CD4-positive, alpha-beta T cell (primary cell): Measurements from ENCODE around the gene ISOC2. TPM values are rescaled to one million over a fixed set of nuclear protein-coding genes. Genes with fewer than 3 reads are reported as not detected.

Experiments used
- ATAC-seq: fragments of 200-7000 bp; cut with Tn5 transposase; one replicate; pipeline ENCODE4 v1.10.0; 2022; ENCODE audit warnings: mild to moderate bottlenecking; ENCODE audit not compliant: poor library complexity
- CTCF ChIA-PET: fragments of 350-600 bp; sonication (Branson Sonifier 250); formaldehyde crosslinking; loops from one replicate; lab custom pipeline; 2021; ENCODE audit warnings: antibody characterized with exemption, inconsistent platforms; lab: Charles Lee
- POLR2A ChIA-PET: fragments of 350-600 bp; sonication (Branson Sonifier 250); formaldehyde crosslinking; loops from one replicate; lab custom pipeline; 2021; ENCODE audit warnings: antibody characterized with exemption, inconsistent platforms; lab: Charles Lee
- DNase-seq, 14 experiments: peaks; one replicate each; pipeline ENCODE4 v3.0.0-alpha.2; 2013 to 2020; ENCODE audit warnings: mixed read lengths in 2 of 14
- H3K27ac ChIP-seq, 2 donors: one replicate each; pipeline versions ENCODE4 v1.5.1 to v1.7.0; 2013; ENCODE audit warnings: low read length in 2 of 2, low read depth in 1 of 2, mild to moderate bottlenecking in 1 of 2
- H3K27me3 ChIP-seq, 2 experiments: 1 replicate in 1 of 2; 2 replicates in 1 of 2; pipeline versions ENCODE4 v1.6.1 to v1.7.0; 2013; ENCODE audit warnings: low read length in 2 of 2, control low read depth in 1 of 2, mild to moderate bottlenecking in 1 of 2, moderate library complexity in 1 of 2; ENCODE audit not compliant: insufficient read depth in 2 of 2, control insufficient read depth in 1 of 2
- H3K36me3 ChIP-seq: one replicate; pipeline ENCODE4 v1.6.1; 2013; ENCODE audit warnings: low read length, control low read depth; ENCODE audit not compliant: insufficient read depth
- H3K4me1 ChIP-seq: one replicate; pipeline ENCODE4 v1.6.1; 2013; ENCODE audit warnings: low read length, control low read depth; ENCODE audit not compliant: insufficient read depth
- H3K4me3 ChIP-seq: one replicate; pipeline ENCODE4 v1.5.1; 2013; ENCODE audit warnings: mild to moderate bottlenecking, low read length, moderate library complexity
- H3K9me3 ChIP-seq, 2 experiments: 1 replicate in 1 of 2; 2 replicates in 1 of 2; pipeline versions ENCODE4 v1.6.1 to v1.7.0; 2013; ENCODE audit warnings: low read length in 2 of 2, mild to moderate bottlenecking in 2 of 2, control low read depth in 1 of 2, moderate library complexity in 1 of 2; ENCODE audit not compliant: control insufficient read depth in 1 of 2, insufficient read depth in 1 of 2
- H3K27ac Mint-ChIP-seq: one replicate; pipeline ENCODE4 v1.8.0; 2020; ENCODE audit warnings: mixed read lengths
- H3K27me3 Mint-ChIP-seq: one replicate; pipeline ENCODE4 v1.8.0; 2021; ENCODE audit warnings: mixed read lengths
- H3K36me3 Mint-ChIP-seq: one replicate; pipeline ENCODE4 v1.8.0; 2021; ENCODE audit warnings: low read depth, mixed read lengths
- H3K4me1 Mint-ChIP-seq: one replicate; pipeline ENCODE4 v1.8.0; 2021; ENCODE audit warnings: low read depth, mixed read lengths
- H3K4me3 Mint-ChIP-seq: one replicate; pipeline ENCODE4 v1.8.0; 2020; ENCODE audit warnings: mild to moderate bottlenecking, mixed read lengths
- H3K9me3 Mint-ChIP-seq: one replicate; pipeline ENCODE4 v1.8.0; 2020; ENCODE audit warnings: mixed read lengths
- CTCF ChIP-seq: fragments of 200-600 bp; IDR thresholded peaks from one replicate; pipeline ENCODE4 v1.8.0; 2022; ENCODE audit warnings: antibody characterized with exemption, mild to moderate bottlenecking
- intact Hi-C, 2 experiments: fragments of 100-400 bp; cut with DNase I in 1 of 2; cut with micrococcal nuclease in 1 of 2; formaldehyde crosslinking; loops; one replicate each; pipeline versions ENCODE4 v1.15.1 to v1.9.0; 2023 to 2025; cut with DNase I, micrococcal nuclease
- total RNA-seq, 174 experiments: library from RNA in 2 of 174; stranded (reverse) in 2 of 174; gene quantifications; one replicate each; pipeline ENCODE4 v1.2.3 and lab custom pipeline; 2021 to 2026

The ISOC2 gene
- total RNA-seq, 2 experiments from 2014 or later, result 1.5 to 2.2 TPM

- no peaks in the 10 kb centered on the region for H3K9me3 Mint-ChIP-seq
- ChIA-PET POLR2A (no interaction called here), CTCF (interaction anchor here (1.5 kb wide), 1 partner anchor 25 kb away, joined by 6 read pairs; no protein-coding TSS in a partner anchor)
- peak overlapping the region; percentile 13 for H3K27ac Mint-ChIP-seq
- no peaks in the 10 kb centered on the region for H3K27me3 Mint-ChIP-seq
- H3K27ac ChIP-seq, result no peak overlapping the region
- H3K36me3 Mint-ChIP-seq, result peaks cover 12% of the 10 kb centered on the region
- peak overlapping the region; percentile 82 for H3K4me3 Mint-ChIP-seq
- TF ChIP-seq CTCF, result no peak
- peaks cover 36% of the 10 kb centered on the region for H3K4me1 ChIP-seq
- no peak for DNase-seq
- ATAC-seq, result no peak
- no peaks in the 10 kb centered on the region for H3K27me3 ChIP-seq
- H3K9me3 ChIP-seq, result no peaks in the 10 kb centered on the region
- H3K36me3 ChIP-seq, result peaks cover 8% of the 10 kb centered on the region
- H3K4me1 Mint-ChIP-seq, result peaks cover 38% of the 10 kb centered on the region
- intact Hi-C loops, result loop anchor here in 1 of 2 experiments (5.0 to 10.0 kb wide), 2 partner anchors 836 to 1017 kb away; partner anchors contain the start of genes LENG9 and ZSCAN5A
- no peak overlapping the region for H3K4me3 ChIP-seq
Observed at GRCh38 chr19:55479045-55479444, 17.6 kb upstream of the ISOC2 start.

- POLR2A ChIA-PET, result no interaction called here
- peaks cover 29% of the 10 kb centered on the region for H3K4me1 ChIP-seq
- no peak for TF ChIP-seq CTCF
- H3K9me3 ChIP-seq, result no peaks in the 10 kb centered on the region
- CTCF ChIA-PET, result interaction anchor here (1.5 kb wide), 1 partner anchor 25 kb away, joined by 6 read pairs; no protein-coding TSS in a partner anchor
- H3K27ac ChIP-seq, result no peak overlapping the region
- H3K36me3 ChIP-seq, result peaks cover 3% of the 10 kb centered on the region
- H3K27me3 Mint-ChIP-seq, result no peaks in the 10 kb centered on the region
- H3K9me3 Mint-ChIP-seq, result no peaks in the 10 kb centered on the region
- H3K27ac Mint-ChIP-seq, result peak overlapping the region; percentile 63
- ATAC-seq, result no peak
- no peak for DNase-seq
- no peak overlapping the region for H3K4me3 ChIP-seq
- peak overlapping the region; percentile 26 for H3K4me3 Mint-ChIP-seq
- H3K36me3 Mint-ChIP-seq, result peaks cover 12% of the 10 kb centered on the region
- H3K27me3 ChIP-seq, result no peaks in the 10 kb centered on the region
- peaks cover 38% of the 10 kb centered on the region for H3K4me1 Mint-ChIP-seq
- intact Hi-C loops, result loop anchor here in 1 of 2 experiments (5.0 to 10.0 kb wide), 2 partner anchors 836 to 1016 kb away; partner anchors contain the start of genes LENG9 and ZSCAN5A
Observed at GRCh38 chr19:55478364-55478763, 16.9 kb upstream of the ISOC2 start.

GRCh38 chr19:55477905-55478304 lies 16.5 kb upstream of the ISOC2 start:
- no peak for ATAC-seq
- Histone ChIP-seq H3K36me3 (peaks cover 3% of the 10 kb centered on the region), H3K27me3 (no peaks in the 10 kb centered on the region), H3K4me3 (no peak overlapping the region), H3K4me1 (peaks cover 26% of the 10 kb centered on the region), H3K9me3 (no peaks in the 10 kb centered on the region), H3K27ac (no peak overlapping the region)
- POLR2A ChIA-PET, result interaction anchor here (2.3 kb wide), 1 partner anchor 121 kb away, joined by 22 read pairs; the partner anchor contains the start of genes FIZ1 and ZNF524
- TF ChIP-seq CTCF, result no peak
- Mint-ChIP-seq H3K27me3 (no peaks in the 10 kb centered on the region), H3K4me3 (peak overlapping the region; percentile 26), H3K36me3 (peaks cover 12% of the 10 kb centered on the region), H3K27ac (peak overlapping the region; percentile 63), H3K9me3 (no peaks in the 10 kb centered on the region), H3K4me1 (peaks cover 38% of the 10 kb centered on the region)
- DNase-seq, result no peak
- CTCF ChIA-PET, result interaction anchor here (1.5 kb wide), 1 partner anchor 26 kb away, joined by 6 read pairs; no protein-coding TSS in a partner anchor
- intact Hi-C loops, result loop anchor here (2.0 to 10.0 kb wide), 3 partner anchors 69 to 1016 kb away; partner anchors contain the start of genes LENG9 (in 1 of the 2) and ZSCAN5A (in 1 of the 2)
